Retinal pigment epithelial cell (primary cell): ENCODE data around the gene TRAPPC10.
"Not testable (repeated sequence)": the region's sequence is repeated elsewhere in the genome, so short reads cannot be mapped to it uniquely, and the experiment has no call there.

Experiments
- DNase-seq: peaks from one replicate; pipeline ENCODE4 v3.0.0-alpha.2; 2010; ENCODE audit warnings: low read depth
- H3K4me3 ChIP-seq: 2 replicates; pipeline ENCODE4 v1.5.1; 2011; ENCODE audit warnings: mild to moderate bottlenecking, low read length, control low read depth, moderate library complexity

TRAPPC10 gene

DNA sequence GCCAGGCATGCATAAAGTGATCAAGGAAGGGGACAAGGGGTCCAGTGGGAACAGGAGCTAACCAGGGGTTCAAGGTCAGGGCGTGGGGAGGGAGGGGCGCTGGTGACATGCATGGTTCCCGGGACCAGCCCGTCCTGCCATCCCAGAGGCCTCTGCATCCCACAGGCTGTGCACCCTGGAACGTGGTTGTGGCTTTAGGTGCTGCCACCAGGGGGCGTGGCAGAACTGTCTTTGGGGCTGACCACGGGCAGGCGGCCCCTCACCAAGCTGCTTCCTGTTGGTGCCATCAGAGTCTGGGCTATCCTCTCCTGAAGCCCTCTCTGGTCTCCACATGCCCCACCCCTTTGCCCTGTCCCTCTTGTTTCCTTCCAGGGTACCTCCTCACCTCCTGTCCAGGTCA, 135.0 kb downstream of the TRAPPC10 start:
- not testable (repeated sequence) for H3K4me3 ChIP-seq, DNase-seq

DNA sequence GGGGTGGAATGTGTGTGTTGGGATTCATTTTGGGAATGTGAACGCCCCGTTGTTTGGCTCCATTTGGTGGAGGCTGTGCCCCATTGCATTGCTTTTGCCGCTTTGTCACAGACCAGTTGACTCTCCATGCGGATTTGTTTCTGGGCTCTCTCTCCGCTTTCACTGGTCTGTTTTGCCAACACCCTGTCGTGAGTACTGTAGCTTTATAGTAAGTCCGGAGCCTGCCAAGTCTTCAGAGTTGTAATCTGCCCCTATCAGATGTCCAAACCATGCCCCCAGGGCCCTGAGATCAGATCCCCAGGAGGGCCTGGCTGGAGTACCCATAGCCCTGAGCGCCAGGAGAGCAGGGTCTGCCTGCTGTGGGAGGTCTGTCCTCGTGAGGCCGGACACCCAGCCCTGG, 138.1 kb downstream of the TRAPPC10 start:
- DNase-seq, H3K4me3 ChIP-seq: not testable (repeated sequence)

DNA sequence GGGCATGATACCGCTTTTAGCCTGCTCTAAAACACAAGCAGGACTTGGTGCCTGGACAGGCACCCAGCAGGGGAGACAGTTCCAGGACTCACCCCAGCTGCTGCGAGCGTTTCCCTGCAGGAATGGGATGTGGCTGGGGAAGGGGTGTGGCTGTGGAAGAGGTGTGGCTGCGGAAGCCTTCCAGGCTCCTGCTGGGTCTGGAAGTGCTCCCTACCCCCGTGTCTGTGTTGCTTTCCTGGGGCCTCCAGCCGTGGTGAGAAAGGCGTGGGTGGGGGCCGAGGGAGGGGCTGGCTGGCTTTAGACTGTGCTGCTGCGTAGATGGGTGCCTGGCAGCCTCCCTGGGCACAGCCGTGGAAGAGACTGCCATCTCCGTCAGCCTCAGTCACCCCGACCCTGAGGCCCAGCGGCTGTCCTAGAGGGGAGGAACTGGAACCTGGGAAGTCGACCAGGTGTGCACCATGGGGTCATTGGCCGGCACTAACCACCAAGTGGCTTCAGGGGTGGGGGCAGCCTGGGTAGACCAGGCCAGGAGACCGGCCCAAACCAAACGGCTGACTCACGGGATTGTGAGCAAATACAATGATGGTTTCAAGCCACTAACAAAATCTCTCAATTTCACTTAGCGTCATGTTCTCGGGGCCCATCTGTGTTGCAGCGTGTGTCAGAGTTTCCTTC, 141.2 kb downstream of the TRAPPC10 start:
- not testable (repeated sequence) for DNase-seq

DNA sequence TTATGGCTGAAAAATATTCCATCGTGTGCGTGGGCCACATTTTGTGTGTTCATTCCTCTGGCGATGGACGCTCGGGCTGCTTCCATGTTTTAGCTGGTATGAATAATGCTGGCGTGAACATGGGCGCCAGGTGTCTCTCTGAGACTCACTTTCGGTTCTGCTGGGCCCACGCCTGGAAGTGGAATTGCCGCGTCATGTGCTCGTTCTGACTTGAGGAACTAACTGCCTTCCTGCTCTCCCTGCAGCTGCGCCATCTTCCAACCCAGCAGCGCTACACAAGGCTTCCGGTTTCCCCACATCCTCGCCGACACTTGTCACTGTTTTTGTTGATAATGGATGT, 141.8 kb downstream of the TRAPPC10 start:
- not testable (repeated sequence) for DNase-seq

More for the DNA sequence above, 141.2 kb downstream of the TRAPPC10 start:
- not testable (repeated sequence) for H3K4me3 ChIP-seq

DNA sequence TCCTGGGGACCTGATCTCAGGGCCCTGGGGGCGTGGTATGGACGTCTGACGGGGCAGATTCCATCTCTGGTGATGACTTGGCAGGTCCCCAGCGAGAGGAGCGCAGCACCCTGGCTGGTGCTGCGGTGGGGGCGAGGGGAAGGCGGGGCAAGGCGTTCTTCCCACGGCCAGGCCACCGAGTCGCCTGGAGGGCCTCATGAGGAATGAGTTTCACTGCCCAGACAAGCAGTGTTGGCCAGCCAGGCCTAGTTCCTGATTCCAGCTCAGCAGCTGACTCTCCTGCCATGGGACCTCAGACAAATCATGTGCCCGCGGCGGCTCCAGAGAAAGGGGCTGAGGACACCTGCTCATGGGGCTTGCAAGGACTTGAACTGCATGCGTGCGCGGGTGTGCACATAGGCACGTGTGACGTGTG, 142.7 kb downstream of the TRAPPC10 start:
- not testable (repeated sequence) for H3K4me3 ChIP-seq, DNase-seq

More for the DNA sequence above, 141.8 kb downstream of the TRAPPC10 start:
- H3K4me3 ChIP-seq, result not testable (repeated sequence)

DNA sequence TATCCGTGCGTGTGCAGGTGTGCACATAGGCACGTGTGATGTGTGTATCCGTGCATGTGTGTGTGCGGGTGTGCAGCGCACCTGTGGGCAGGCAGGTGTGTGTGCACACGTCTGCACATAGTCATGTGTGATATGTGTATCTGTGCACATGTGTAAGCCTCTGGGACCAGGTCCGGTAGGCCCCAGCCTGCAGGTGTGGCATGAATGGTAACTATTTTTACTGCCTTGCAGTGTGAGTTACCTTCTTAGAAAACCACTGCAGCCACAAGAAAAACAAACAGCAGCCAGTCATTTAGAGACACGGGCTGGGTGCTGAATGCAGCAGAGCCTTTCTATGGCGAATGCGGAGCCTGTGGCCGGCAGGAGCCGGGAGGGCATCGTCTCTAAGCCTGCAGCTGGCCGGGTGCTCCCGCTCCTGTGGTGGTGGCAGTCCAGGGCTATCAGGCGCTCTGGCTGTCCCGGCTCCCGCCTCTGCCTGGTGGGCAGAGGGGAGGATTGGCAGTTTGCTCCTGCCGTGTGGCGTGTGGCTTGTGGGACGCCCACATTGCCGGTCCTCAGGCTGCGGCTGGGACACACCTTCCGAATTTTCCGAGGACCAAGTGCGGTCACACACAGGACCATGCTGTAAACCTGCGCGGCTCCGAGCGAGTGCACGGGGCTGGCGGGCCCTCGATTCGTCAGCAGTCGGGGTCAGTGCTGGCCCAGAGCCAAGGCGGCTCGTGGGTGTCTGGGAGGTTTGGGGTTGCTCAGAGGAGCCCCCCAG, 143.3 kb downstream of the TRAPPC10 start:
- DNase-seq, H3K4me3 ChIP-seq: not testable (repeated sequence)

DNA sequence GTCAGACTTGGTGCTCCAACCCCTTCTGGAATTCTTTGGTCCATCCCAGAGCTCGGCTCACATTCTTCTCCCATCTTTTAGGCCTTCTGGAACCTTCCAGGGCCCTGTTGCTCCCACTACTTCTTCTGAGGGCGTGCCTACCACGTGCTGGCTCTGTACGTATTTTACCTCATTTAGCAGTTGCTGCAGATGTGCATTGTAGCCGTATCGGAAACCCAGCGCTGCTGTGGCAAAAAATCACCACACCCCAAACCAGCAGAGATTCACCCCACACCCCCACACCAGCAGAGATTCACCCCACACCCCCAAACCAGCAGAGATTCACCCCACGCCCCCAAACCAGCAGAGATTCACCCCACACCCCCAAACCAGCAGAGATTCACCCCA, 143.9 kb downstream of the TRAPPC10 start:
- not testable (repeated sequence) for H3K4me3 ChIP-seq, DNase-seq
